SW 1271 (cell line): ENCODE results near the gene ACBD4.

Experiments used
- DNase-seq, 2 experiments: peaks; one replicate each; lab custom pipeline; 2025; lab: John Stamatoyannopoulos, UW

ACBD4 gene

DNA sequence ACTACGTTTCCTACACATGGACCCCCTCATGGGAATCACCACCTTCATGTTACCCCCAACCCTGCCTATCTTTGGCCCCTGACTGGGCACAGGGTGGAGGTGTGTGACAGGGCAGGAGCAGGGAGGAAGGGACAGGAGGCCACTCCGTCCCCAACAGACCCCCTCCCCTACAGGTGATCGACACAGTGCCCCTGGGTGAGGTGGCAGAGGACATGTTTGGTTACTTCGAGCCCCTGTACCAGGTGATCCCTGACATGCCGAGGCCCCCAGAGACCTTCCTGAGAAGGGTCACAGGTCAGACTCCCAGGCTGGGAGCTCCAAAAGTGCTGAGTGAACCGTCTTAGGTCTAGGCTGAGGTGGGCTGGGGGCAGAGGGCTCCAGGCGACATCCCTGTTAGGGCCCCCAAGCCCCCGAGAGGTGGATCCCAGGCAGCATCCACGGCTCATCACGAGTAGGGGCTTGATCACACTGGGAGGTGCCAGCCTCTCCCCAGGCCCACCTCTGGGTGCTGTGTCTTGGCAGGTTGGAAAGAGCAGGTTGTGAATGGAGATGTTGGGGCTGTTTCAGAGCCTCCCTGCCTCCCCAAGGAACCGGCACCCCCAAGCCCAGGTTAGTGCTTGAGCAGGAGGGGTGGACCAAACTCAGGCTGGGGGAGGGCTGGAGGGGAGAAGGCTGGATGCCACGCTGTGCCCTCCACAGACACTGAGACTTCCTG, 1.5 kb downstream of the ACBD4 start:
- DNase-seq: no peak

DNA sequence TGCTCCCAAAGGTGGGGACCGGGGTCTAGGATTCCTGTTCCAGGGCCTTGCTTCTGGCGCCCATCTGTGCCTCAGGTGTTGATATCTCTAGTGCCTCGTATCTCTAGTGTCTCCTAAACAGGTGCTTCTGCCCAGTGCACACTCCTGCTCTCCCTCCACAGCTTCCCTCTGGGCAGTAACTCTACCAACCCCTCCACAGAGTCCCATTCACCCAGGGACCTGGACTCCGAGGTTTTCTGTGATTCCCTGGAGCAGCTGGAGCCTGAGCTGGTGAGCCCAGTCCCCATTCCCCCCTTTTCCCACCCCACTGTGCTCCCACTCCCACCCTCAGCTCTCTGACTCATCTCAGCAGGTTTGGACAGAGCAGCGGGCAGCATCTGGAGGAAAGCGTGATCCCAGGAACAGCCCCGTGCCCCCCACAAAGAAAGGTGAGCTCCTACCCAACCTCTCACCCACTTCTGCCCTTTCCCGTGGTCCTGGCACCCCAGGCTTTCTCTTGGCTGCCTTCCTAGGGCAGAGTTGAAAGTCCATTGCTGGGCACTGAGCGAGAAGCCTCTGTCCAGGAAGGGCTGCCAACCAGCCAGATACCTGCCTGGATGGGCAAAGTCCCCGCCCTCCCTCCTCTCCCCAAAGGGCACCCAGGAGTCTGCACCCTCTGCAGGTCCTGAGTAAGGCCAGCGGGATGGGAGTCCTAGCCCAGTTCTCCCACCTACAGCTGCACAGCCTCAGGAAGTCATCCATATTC, 2.2 kb downstream of the ACBD4 start:
- DNase-seq: no peak

DNA sequence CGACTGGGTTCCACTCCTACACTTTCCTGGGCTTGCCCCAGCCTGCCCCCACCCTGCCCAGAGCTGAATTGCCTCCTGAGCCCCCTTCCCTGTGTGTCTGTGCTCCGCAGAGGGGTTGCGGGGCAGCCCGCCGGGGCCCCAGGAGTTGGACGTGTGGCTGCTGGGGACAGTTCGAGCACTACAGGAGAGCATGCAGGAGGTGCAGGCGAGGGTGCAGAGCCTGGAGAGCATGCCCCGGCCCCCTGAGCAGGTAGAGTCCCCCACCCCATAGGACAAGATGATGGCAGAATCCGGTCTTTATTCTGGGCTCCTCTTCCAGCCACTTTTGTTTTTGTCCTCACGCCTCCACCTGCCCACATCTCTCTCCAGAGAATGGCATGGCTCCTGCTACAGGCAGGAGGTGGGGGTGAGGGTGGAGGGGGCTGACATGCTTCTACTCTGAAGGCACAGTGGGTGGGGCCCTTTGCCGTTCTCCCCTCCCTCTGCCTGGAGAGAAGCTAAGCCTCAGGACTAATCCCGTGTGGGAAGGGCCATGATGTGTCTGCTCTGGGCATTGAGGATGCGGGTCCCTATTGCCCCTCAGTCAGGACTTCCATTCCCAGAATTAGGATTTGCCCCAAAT, 3.5 kb downstream of the ACBD4 start:
- DNase-seq: no peak

DNA sequence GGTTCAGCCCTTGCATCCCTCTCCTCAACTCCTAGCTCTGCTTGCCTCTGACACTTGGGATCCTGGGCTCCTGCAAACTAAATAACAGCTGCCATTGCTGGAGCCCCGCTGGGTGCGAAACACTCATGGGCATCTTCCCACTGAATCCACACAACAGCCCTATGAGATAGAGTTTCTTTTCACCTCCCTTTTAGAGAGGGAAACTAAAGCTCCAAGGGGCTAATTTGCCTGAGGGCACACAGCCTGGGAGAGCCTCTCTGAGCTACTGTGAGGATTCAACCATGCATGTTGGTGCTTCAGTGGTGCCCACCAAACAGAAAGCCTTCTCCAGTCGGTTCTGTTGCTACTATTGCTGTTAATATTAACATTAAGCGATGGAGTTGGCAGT, 4.0 kb downstream of the ACBD4 start:
- no peak for DNase-seq

DNA sequence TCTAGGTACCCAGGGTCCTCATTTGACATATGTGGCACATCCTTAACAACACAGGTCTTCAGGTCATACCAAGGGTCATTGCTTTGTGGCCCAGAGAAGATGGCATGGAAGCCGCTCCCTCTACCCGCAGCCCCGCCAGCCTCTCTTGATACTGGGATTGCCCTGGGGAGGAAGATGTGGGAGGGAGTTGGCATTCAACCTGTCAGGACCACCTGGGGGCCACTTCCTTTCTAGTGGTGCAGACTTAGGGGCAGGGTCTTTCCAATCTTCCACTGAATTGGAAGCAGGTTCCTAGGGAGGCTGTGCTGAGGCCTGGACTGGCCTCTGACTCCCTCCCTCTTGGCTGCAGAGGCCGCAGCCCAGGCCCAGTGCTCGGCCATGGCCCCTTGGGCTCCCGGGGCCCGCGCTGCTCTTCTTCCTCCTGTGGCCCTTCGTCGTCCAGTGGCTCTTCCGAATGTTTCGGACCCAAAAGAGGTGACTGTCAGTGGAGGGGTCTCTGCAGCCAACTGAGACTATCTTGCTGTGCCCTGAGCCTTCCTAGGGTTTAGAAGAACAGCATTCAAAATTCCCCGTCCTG, 7.7 kb downstream of the ACBD4 start:
- no peak for DNase-seq

DNA sequence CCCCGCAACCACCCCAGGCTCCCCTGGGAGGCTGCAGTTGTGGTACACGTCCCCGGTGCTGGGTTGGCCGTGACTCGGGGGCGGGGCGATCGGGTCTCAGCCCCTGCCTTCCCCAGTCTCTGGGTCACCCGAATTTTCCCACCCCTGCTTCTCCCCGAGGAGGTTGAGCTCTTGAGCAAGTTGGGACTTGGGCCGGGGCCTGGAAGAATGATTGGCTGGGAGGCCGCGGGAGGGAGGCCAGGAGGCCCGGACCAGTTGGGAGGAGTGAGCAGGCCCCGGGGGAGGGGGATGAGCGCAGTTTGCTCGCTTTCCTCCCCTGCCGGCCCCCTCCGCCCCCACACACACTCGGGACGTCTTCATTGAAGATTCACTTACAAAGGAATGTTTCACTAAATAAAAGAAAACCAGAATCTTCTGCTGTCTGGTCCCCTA, 8.3 kb downstream of the ACBD4 start:
- DNase-seq: no peak

DNA sequence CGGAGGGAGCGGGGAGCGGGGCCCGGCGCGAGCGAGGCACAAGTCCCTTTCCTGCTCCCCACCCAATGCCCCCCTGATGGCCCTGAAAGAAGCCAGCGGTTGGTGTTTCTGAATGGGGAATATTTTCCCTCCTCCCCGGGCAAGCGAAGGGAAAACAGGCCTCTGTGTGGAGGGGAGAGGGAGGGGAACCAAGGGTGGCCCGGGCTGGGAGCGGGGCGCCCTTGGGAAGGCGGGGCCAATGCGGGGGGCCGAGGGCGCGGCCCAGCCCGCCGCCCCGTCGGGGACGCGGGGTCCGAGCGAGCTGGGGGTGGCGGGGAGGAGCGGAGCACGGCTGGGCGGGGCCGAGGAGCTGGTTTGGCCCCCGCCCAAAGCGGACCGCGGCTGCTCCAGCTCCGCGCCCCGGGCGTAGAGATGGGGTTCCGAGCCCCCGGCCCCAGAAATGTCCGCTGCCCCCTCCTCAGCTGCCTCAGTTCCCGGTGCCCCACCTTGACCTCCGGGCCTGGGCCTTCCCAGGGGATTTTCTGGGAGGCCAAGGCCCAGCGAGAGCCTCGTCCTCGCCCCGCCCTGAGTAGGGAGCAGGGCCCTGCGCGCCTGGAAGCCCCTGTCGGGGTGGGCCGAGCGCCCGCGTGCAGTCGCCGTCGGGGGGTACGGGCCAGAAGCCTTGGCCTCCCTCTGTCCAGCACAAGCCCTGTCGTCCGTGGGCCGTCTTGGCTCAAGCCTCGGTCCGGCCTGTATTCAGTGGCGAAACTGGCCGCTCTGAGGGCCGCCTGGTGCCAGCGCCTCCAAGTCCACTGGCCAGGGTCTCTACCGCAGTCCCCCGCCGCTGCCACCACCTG, 8.9 kb downstream of the ACBD4 start:
- DNase-seq: no peak

DNA sequence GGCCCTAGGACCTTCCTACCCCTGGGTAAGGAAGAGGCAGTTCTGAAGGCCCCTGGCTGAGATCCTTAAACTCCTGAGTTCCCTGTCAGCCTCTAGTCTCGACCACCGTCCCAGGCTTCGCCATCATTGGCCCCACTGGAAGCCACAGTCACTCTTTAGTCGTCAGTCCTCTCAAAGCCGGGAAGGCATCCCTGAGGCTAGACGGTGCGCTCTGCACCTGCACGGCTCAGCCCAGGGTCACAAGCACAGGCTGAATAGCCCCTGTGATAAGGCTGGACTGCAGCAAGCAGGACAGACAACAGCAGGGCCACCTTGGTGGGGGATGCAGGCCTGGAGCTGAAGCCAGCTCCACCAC, 9.5 kb downstream of the ACBD4 start:
- DNase-seq: no peak

DNA sequence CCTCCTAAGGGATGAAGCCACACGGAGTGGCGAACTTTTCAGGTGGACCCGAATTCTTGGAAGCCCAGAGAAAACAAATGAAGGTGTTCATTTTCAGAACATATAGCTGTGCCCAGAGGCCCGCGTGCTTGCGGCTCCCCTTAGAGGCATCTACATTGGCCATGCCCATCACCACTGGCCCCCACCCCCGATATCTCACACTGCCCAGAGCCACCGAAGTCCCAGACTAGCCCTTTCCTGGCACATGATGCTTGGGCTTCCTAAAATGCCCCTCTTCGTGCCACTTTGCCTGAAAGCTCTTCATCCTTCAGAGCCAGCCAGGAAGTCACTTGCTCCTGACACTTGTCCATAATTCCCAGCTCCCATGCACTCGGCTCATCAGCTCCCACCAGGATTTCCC, 10.7 kb downstream of the ACBD4 start:
- no peak for DNase-seq

DNA sequence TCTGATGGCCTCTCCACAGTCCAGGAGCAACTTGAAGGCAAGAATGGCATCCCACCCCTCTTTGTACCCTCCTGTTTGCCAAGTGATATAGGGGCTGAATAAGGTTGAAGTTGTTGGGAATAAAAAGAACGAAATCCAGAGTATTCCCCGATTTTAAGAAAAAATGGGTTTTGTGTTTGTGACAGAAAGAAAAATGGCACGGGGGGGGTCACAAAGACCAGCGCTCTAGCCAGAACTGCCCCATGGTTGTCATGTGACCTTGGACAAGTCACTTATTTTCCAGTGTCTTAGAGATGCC, 11.1 kb downstream of the ACBD4 start:
- DNase-seq: no peak

DNA sequence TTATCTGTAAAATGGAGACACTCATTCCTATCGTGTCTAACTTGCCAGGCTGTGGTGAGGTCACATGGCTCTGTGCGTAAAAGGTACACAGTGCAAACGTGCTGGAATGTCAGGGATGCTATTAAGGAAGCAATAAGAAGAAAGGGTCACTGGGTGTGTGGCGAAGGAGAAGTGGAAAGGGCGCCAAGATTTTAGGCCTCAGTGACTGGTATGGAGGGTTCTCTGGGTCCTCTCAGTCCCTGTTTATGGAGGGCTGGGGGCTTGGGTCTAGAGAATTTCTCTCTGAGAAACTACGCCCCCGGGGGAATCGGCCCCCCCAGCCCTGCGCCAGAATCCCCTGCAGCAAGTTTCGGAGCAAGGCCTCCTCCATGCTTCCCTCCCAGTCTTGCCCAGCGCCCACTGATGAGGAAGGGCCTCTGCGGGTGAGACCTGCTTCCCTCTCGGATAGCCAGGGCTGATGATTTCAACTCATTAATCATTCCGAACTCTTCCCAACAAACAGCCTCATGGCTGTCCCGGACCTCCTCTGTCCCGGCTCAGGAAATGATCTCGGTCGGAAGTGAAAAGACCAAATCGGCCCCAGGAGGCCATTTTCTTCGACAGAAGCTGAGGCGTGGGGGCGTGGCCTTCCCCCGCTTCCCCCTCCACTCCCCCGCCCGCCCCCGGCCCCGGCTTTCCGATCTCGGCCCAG, 11.5 kb downstream of the ACBD4 start:
- DNase-seq: peak in 1 of 2 experiments; percentile 81

DNA sequence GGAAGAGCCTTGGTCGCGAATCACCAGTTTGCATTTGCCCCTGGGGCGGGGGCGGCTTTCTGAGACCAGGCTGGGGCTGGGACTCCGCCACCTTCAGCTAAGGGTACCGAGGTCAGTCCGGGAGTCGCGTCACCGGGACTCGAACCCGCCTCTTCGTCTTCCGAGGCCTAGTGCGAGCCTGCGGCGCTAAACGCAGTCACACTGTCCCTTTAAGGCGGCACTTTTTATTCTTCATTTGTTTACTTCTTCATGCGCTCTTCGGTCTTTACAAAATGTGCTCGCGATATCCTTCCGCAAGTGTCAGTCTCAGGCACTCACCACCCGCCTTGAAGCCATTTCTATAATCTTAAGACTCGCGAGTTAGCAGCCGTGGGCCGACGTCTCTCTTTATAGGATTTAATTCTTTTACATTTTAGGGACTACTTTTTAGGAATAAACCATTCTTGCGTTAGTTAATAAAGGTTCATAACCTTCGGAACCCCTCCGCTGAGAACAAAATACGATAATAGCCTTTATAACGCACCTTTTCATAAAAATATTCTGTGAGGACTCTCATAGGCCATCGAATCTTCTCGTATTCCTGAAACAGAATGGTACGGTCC, 12.2 kb downstream of the ACBD4 start:
- DNase-seq: peak; percentile 94 to 97

DNA sequence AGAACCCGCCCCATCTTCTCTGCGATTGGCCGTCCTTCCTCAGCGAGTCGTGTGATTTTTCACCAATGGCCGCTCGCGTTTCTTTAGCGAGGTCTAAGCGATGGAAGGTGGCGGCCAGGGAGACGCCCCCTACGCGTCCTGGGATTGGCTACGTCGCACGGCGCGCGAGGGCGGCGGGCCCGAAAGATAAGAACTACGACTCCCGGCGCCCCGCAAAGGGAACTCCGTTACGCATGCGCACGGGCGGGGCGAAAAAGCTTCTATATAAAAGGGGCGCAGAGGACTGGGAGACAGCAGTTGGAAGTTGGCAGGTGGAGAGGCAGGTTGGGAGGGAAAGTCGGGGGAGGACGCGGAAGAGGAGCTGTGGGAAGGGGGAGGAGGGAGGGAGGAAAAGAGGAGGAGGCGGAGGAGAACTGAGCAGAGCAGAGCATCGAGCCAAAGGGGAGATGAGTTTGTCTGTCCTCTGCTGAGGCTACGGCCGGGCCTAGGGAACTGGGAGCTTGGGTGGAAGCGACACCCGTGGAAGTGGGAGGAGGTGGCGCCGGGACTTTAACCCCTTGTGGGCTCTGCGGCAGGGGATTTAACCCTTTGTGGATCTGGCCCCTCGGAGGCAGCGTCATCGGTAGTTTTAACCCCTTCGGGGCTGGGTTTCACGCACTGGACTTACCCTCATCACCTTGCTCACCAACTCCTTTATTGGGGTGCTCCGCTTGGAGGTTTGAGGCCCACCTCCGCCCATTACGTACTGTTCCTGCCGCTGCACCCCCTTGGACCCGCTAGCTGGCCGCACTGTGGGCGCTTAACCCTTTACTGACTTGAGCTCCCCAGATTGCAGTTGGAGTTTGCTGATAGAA, 12.9 kb downstream of the ACBD4 start, which contains the start of gene HEXIM1:
Gene HEXIM1 (plus strand): TSS at position 293 of the 854 bp plus-strand sequence. CDS start 716 bp downstream, outside the sequence.
- peak; percentile 98 for DNase-seq

DNA sequence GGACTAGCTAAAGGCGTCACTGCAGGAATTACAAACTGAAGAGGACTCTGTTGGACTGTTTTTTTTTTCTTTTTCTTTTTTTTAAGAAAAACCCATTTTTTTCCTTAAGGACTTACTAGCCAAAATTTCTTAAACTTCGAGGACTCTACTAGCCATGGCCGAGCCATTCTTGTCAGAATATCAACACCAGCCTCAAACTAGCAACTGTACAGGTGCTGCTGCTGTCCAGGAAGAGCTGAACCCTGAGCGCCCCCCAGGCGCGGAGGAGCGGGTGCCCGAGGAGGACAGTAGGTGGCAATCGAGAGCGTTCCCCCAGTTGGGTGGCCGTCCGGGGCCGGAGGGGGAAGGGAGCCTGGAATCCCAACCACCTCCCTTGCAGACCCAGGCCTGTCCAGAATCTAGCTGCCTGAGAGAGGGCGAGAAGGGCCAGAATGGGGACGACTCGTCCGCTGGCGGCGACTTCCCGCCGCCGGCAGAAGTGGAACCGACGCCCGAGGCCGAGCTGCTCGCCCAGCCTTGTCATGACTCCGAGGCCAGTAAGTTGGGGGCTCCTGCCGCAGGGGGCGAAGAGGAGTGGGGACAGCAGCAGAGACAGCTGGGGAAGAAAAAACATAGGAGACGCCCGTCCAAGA, 13.7 kb downstream of the ACBD4 start:
- peak; percentile 63 to 82 for DNase-seq

DNA sequence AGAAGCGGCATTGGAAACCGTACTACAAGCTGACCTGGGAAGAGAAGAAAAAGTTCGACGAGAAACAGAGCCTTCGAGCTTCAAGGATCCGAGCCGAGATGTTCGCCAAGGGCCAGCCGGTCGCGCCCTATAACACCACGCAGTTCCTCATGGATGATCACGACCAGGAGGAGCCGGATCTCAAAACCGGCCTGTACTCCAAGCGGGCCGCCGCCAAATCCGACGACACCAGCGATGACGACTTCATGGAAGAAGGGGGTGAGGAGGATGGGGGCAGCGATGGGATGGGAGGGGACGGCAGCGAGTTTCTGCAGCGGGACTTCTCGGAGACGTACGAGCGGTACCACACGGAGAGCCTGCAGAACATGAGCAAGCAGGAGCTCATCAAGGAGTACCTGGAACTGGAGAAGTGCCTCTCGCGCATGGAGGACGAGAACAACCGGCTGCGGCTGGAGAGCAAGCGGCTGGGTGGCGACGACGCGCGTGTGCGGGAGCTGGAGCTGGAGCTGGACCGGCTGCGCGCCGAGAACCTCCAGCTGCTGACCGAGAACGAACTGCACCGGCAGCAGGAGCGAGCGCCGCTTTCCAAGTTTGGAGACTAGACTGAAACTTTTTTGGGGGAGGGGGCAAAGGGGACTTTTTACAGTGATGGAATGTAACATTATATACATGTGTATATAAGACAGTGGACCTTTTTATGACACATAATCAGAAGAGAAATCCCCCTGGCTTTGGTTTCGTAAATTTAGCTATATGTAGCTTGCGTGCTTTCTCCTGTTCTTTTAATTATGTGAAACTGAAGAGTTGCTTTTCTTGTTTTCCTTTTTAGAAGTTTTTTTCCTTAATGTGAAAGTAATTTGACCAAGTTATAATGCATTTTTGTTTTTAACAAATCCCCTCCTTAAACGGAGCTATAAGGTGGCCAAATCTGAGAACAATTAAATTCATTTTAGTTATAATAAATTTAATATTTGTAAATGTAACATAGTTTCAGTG, 14.5 kb downstream of the ACBD4 start:
- DNase-seq: peak in 1 of 2 experiments; percentile 62

DNA sequence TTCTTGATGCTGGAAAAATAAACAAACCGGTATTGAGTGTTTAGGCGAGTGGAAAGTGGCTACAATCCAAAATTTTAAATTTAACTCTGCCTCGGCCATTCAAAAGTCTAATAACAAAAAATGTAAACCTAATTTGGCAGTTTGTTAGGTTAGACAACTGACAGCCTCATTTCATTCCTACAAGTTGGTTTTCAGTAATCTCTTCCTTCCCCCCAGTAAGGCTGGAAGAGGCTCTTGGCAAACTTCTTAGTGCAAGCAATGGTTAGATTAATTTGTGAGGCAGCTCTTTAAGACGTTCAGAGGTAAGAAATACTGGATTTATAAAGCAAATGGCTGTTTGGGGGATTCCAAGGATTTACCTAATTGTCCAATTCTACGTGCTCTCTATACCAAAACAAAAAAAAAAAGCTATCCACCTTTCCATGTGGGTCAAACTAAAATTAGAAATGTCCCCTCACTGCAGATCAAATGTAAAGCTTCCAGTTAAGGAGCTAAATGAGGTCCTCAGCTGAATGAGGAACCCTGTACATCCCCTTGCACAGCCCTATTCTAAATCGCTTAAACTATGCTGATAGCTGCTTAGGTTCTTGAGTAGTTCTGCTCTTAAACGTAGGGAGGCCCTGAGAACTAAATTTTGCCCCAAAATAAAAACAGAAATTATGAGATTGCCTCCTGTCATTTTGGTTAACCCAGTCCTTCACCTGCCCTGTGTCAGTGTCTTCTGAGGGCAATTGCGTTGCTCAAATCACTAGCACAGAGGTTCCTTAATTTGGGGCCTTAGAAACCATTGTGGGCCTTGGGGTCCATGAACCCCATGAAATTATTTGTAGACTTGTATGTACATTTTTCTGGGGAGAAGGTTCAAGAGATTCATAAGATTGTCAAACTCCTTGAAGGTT, 15.7 kb downstream of the ACBD4 start:
- DNase-seq: peak in 1 of 2 experiments; percentile 48

DNA sequence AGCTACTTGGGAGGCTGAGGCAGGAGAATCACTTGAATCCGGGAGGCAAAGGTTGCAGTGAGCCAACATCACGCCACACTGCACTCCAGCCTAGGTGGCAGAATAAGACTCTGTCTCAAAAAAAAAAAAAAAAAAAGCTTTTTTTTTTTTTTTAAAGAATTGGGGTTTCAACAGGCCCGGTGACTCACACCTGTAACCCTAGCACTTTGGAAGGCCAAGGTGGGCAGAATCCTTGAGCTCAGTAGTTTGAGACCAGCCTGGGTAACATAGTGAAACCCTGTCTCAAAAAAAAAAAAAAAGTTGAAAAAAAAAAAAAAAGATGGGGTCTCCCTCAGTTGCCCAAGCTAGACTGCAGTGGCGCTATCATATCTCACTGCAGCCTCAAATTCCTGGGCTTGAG, 19.5 kb downstream of the ACBD4 start:
- no peak for DNase-seq
